RWPE2 (cell line): ENCODE measurements around the gene RNU7-1.

Experiments
- ATAC-seq: fragments of 200-7000 bp; cut with Tn5 transposase; 3 replicates; pipeline ENCODE4 v1.9.1; 2021; ENCODE audit warnings: low read depth
- DNase-seq: peaks from one replicate; pipeline ENCODE4 v3.0.0-alpha.2; 2020; ENCODE audit warnings: low spot score
- H3K27ac ChIP-seq: fragments of 450-650 bp; 2 replicates; pipeline ENCODE4 v1.5.1; 2017; ENCODE audit warnings: mild to moderate bottlenecking; ENCODE audit not compliant: poor library complexity, severe bottlenecking
- H3K27me3 ChIP-seq: fragments of 250-450 bp; sonication (Bioruptor Pico); 2 replicates; pipeline ENCODE4 v1.5.1; 2021; ENCODE audit warnings: mild to moderate bottlenecking, moderate library complexity; ENCODE audit not compliant: insufficient read depth, poor library complexity, severe bottlenecking
- H3K36me3 ChIP-seq: fragments of 250-450 bp; sonication (Bioruptor Pico); 2 replicates; pipeline ENCODE4 v1.5.1; 2020; ENCODE audit warnings: low read depth, mild to moderate bottlenecking, moderate library complexity
- H3K4me1 ChIP-seq: fragments of 250-450 bp; sonication (Bioruptor Pico); 2 replicates; pipeline ENCODE4 v1.5.1; 2021; ENCODE audit warnings: mild to moderate bottlenecking, moderate library complexity; ENCODE audit not compliant: insufficient read depth, poor library complexity, severe bottlenecking
- H3K4me3 ChIP-seq: fragments of 250-450 bp; sonication (Bioruptor Pico); 2 replicates; pipeline ENCODE4 v1.5.1; 2021; ENCODE audit warnings: mild to moderate bottlenecking, moderate library complexity; ENCODE audit not compliant: severe bottlenecking
- H3K9me3 ChIP-seq: fragments of 250-450 bp; sonication (Bioruptor Pico); 2 replicates; pipeline ENCODE4 v1.5.1; 2021; ENCODE audit warnings: mild to moderate bottlenecking, moderate library complexity; ENCODE audit not compliant: severe bottlenecking
- CTCF ChIP-seq: fragments of 450-650 bp; IDR thresholded peaks from one replicate; pipeline ENCODE4 v1.5.1; 2017; ENCODE audit warnings: mild to moderate bottlenecking, moderate library complexity; ENCODE audit not compliant: poor library complexity, severe bottlenecking

The RNU7-1 gene

GRCh38 chr12:6915789-6916285 lies 27.8 kb upstream of the RNU7-1 start:
- Histone ChIP-seq H3K27me3 (no peaks in the 10 kb centered on the region), H3K27ac (no peak overlapping the region), H3K36me3 (peaks cover 30% of the 10 kb centered on the region), H3K9me3 (no peaks in the 10 kb centered on the region), H3K4me1 (peaks cover 6% of the 10 kb centered on the region), H3K4me3 (no peak overlapping the region)
- TF ChIP-seq CTCF, result no peak
- no peak for ATAC-seq
- no peak for DNase-seq

DNA sequence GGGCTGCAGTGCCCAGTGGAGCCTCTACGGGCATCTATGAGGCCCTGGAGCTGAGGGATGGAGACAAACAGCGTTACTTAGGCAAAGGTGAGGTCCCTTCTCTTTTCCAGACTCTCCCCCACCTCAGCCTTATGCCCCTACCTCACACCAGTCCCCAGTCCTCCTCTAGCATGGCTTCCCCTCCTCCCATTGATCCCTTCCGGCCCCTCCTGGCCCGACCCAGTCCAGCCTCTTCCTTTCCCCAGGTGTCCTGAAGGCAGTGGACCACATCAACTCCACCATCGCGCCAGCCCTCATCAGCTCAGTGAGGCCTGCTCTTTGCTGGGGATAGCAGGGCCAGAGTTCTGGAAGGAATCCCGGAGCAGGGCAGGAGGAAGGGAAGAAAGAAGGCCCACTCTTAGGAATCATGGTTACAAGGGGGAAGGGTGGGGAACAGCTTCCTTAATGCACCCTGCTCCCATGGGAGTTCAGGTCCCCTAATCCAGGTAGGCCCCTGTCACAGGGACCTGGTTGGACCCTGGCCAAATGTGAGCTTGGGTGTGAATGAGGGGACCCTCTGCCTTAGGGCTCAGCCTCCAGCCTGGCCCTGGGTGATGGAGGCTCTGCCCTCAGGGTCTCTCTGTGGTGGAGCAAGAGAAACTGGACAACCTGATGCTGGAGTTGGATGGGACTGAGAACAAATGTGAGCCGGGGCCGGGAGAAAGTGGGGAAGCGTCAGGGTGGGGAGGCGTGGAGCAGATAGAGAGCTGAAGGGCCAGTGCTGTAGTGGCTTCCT lies 27.0 kb upstream of the RNU7-1 start:
- Histone ChIP-seq H3K27ac (no peak overlapping the region), H3K4me3 (no peak overlapping the region), H3K27me3 (no peaks in the 10 kb centered on the region), H3K9me3 (no peaks in the 10 kb centered on the region), H3K4me1 (peaks cover 6% of the 10 kb centered on the region), H3K36me3 (peaks cover 33% of the 10 kb centered on the region)
- DNase-seq (no peak), ATAC-seq (no peak)
- TF ChIP-seq CTCF, result no peak

DNA sequence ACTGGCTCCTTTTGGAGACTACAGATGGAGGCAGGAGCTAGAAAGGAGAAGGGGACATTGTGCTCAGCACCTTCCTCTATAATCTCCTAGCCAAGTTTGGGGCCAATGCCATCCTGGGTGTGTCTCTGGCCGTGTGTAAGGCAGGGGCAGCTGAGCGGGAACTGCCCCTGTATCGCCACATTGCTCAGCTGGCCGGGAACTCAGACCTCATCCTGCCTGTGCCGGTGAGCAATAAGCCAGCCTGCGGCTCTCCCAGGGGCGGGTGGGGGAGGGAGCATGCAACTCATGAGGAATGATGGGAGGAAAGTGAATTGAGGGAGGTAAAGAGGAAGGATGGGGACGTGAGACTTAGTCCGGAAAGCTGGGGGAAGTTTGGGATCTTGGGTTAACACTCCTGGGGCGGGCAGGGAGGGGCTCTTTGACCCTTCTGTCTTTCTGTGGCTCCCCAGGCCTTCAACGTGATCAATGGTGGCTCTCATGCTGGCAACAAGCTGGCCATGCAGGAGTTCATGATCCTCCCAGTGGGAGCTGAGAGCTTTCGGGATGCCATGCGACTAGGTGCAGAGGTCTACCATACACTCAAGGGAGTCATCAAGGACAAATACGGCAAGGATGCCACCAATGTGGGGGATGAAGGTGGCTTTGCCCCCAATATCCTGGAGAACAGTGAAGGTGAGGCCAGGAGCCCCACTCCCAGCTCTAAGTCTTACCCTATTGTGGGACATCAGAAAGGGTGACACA lies 26.0 kb upstream of the RNU7-1 start:
- no peak for ATAC-seq
- peaks cover 6% of the 10 kb centered on the region for H3K4me1 ChIP-seq

DNA sequence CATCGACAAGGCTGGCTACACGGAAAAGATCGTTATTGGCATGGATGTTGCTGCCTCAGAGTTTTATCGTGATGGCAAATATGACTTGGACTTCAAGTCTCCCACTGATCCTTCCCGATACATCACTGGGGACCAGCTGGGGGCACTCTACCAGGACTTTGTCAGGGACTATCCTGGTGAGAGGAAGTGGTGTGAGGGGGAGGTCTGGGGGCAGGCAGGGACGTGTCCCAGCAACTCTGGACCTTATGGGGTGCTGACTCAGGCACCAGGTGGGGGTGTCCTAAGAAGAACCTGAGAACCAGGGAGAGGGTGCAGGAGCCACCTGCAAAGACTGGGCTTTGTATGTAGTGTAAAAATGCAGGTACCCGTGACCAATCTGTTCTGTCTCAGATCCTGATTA lies 24.0 kb upstream of the RNU7-1 start:
- Histone ChIP-seq H3K27ac (peak overlapping the region; percentile 26), H3K4me1 (peaks cover 9% of the 10 kb centered on the region), H3K9me3 (no peaks in the 10 kb centered on the region), H3K27me3 (no peaks in the 10 kb centered on the region), H3K4me3 (no peak overlapping the region), H3K36me3 (peaks cover 42% of the 10 kb centered on the region)
- peak; percentile 37 for TF ChIP-seq CTCF
- peak; percentile 38 for ATAC-seq
- DNase-seq, result no peak

More for the DNA sequence above, 26.0 kb upstream of the RNU7-1 start:
- Histone ChIP-seq H3K27ac (no peak overlapping the region), H3K27me3 (no peaks in the 10 kb centered on the region), H3K4me3 (no peak overlapping the region), H3K9me3 (no peaks in the 10 kb centered on the region), H3K36me3 (peaks cover 35% of the 10 kb centered on the region)
- no peak for DNase-seq
- TF ChIP-seq CTCF, result no peak
